Panc1 (cell line): ENCODE results near the gene SNRNP70. TPM values are rescaled to one million over a fixed set of nuclear protein-coding genes. Genes with fewer than 3 reads are reported as not detected.
A peak's percentile ranks its signal among the peaks of the same experiment; 100 is the strongest.
"Not testable (repeated sequence)": the region's sequence is repeated elsewhere in the genome, so short reads cannot be mapped to it uniquely, and the experiment has no call there.

Source experiments
- ATAC-seq: fragments of 200-7000 bp; cut with Tn5 transposase; 2 replicates; pipeline ENCODE4 v1.9.1; 2020; ENCODE audit warnings: mild to moderate bottlenecking, moderate library complexity
- BruUV-seq: library from RNA; stranded (reverse); fragments of 400-500 nt; replicated peaks from 2 replicates; lab custom pipeline; 2021; lab: Mats Ljungman, UMichigan
- CTCF ChIA-PET: fragments of 300-600 bp; sonication (Branson Sonifier 250); formaldehyde crosslinking; loops from one replicate; lab custom pipeline; 2022; ENCODE audit warnings: antibody characterized with exemption; lab: Charles Lee
- POLR2A ChIA-PET: fragments of 300-600 bp; sonication (Branson Sonifier 250); formaldehyde crosslinking; loops from one replicate; lab custom pipeline; 2022; ENCODE audit warnings: antibody characterized with exemption; lab: Charles Lee
- DNase-seq: peaks from one replicate; pipeline ENCODE4 v3.0.0-alpha.2; 2010; ENCODE audit warnings: low read depth, low spot score
- H3K27ac ChIP-seq: 2 replicates; pipeline ENCODE4 v1.5.1; 2011; ENCODE audit warnings: mild to moderate bottlenecking, low read length, inconsistent platforms
- H3K27me3 ChIP-seq: fragments of 200-500 bp; sonication (Bioruptor generic); 2 replicates; pipeline ENCODE4 v1.6.0; 2014; ENCODE audit warnings: low read length, inconsistent platforms; ENCODE audit not compliant: control insufficient read depth, insufficient read depth
- H3K36me3 ChIP-seq: fragments of 200-500 bp; sonication (Bioruptor generic); 2 replicates; pipeline ENCODE4 v1.5.1; 2014; ENCODE audit warnings: inconsistent platforms, mild to moderate bottlenecking, low read length, moderate library complexity; ENCODE audit not compliant: control insufficient read depth, insufficient read depth
- H3K4me1 ChIP-seq: 2 replicates; pipeline ENCODE4 v1.5.1; 2011; ENCODE audit warnings: inconsistent platforms, mild to moderate bottlenecking, low read length, moderate library complexity; ENCODE audit not compliant: control insufficient read depth, insufficient read depth
- H3K4me3 ChIP-seq, 2 experiments: 2 replicates each; pipeline ENCODE4 v1.5.1; 2011 to 2012; ENCODE audit warnings: low read depth in 2 of 2, low read length in 2 of 2, mild to moderate bottlenecking in 2 of 2, inconsistent platforms in 1 of 2, moderate library complexity in 1 of 2
- H3K9me3 ChIP-seq: fragments of 200-500 bp; sonication (Bioruptor generic); 2 replicates; pipeline ENCODE4 v1.5.1; 2014; ENCODE audit warnings: low read depth, mild to moderate bottlenecking, inconsistent platforms, low read length, moderate library complexity; ENCODE audit not compliant: control insufficient read depth, insufficient read depth
- CTCF ChIP-seq: fragments of 450-650 bp; IDR thresholded peaks from 2 replicates; pipeline ENCODE4 v1.5.1; 2017; ENCODE audit warnings: mild to moderate bottlenecking
- POLR2AphosphoS5 ChIP-seq: IDR thresholded peaks from 2 replicates; pipeline ENCODE4 v1.6.1; 2012; ENCODE audit warnings: mild to moderate bottlenecking, low read depth, low read length, moderate library complexity
- REST ChIP-seq, 2 experiments: IDR thresholded peaks; 2 replicates each; pipeline ENCODE4 v1.6.1; 2011 to 2012; ENCODE audit warnings: low read depth in 2 of 2, control low read depth in 1 of 2, low read length in 1 of 2, mild to moderate bottlenecking in 1 of 2, moderate library complexity in 1 of 2; ENCODE audit not compliant: insufficient read depth in 1 of 2
- SIN3A ChIP-seq: IDR thresholded peaks from 2 replicates; pipeline ENCODE4 v1.6.1; 2012; ENCODE audit warnings: low read depth, mild to moderate bottlenecking, low read length, moderate library complexity, borderline replicate concordance; ENCODE audit not compliant: insufficient read depth
- TCF7L2 ChIP-seq: IDR thresholded peaks from 2 replicates; pipeline ENCODE4 v1.6.1; 2011; ENCODE audit warnings: mild to moderate bottlenecking, low read depth, low read length, inconsistent platforms
- in situ Hi-C: cut with HindIII; loops from 2 replicates; pipeline ENCODE4 v1.10.0; 2016; ENCODE audit warnings: low sequenced_read_pairs, low pct_unique_long_range_greater_than_20kb
- intact Hi-C: fragments of 100-400 bp; cut with micrococcal nuclease; formaldehyde crosslinking; loops from one replicate; pipeline ENCODE4 v1.10.0; 2022; ENCODE audit not compliant: unreplicated experiment
- total RNA-seq: library from RNA; stranded (reverse); gene quantifications from one replicate; pipeline ENCODE4 v1.2.1, GENCODE V29; 2021; ENCODE audit not compliant: unreplicated experiment

Gene SNRNP70
- total RNA-seq, 1 experiment from 2014 or later, result 180 TPM

- intact Hi-C loops, H3K4me3 ChIP-seq, DNase-seq, H3K36me3 ChIP-seq, H3K9me3 ChIP-seq, BruUV-seq, in situ Hi-C loops, CTCF ChIA-PET, H3K4me1 ChIP-seq, POLR2A ChIA-PET, H3K27me3 ChIP-seq, H3K27ac ChIP-seq: not testable (repeated sequence)
- ATAC-seq, result peak; percentile 92
Observed at GRCh38 chr19:49038557-49039276, 46.5 kb upstream of the SNRNP70 start.

GRCh38 chr19:49039736-49040135, 45.5 kb upstream of the SNRNP70 start:
- H3K27me3 ChIP-seq, H3K9me3 ChIP-seq, ATAC-seq, DNase-seq, BruUV-seq, H3K36me3 ChIP-seq, intact Hi-C loops, H3K4me1 ChIP-seq, in situ Hi-C loops, H3K4me3 ChIP-seq, POLR2A ChIA-PET, H3K27ac ChIP-seq: not testable (repeated sequence)
- CTCF ChIA-PET, result interaction anchor here (0.6 kb wide), 2 partner anchors 233 to 681 kb away, joined by 4 to 11 read pairs; no protein-coding TSS in a partner anchor

GRCh38 chr19:49042177-49042576, 43.1 kb upstream of the SNRNP70 start:
- Histone ChIP-seq H3K36me3 (no peaks in the 10 kb centered on the region), H3K4me1 (no peaks in the 10 kb centered on the region), H3K9me3 (no peaks in the 10 kb centered on the region), H3K27me3 (no peaks in the 10 kb centered on the region), H3K4me3 (no peak overlapping the region), H3K27ac (no peak overlapping the region)
- TF ChIP-seq SIN3A (no peak), REST (IDR thresholded peaks at IDR 0.05; ENCODE audit: insufficient read depth in 1 of 2, low read depth in 2 of 2, low read length in 1 of 2) (no peak), CTCF (no peak), TCF7L2 (no peak), POLR2AphosphoS5 (no peak)
- no peak for ATAC-seq
- in situ Hi-C loops, result no loop called here
- BruUV-seq, result no TSS peak
- intact Hi-C loops, result no loop called here
- POLR2A ChIA-PET, result no interaction called here
- CTCF ChIA-PET, result no interaction called here
- no peak for DNase-seq

- intact Hi-C loops, H3K36me3 ChIP-seq, POLR2A ChIA-PET, ATAC-seq, H3K27me3 ChIP-seq, H3K27ac ChIP-seq, CTCF ChIA-PET, H3K9me3 ChIP-seq, H3K4me1 ChIP-seq, DNase-seq, in situ Hi-C loops, H3K4me3 ChIP-seq, BruUV-seq: not testable (repeated sequence)
Observed at GRCh38 chr19:49042666-49043065, 42.6 kb upstream of the SNRNP70 start.

DNA sequence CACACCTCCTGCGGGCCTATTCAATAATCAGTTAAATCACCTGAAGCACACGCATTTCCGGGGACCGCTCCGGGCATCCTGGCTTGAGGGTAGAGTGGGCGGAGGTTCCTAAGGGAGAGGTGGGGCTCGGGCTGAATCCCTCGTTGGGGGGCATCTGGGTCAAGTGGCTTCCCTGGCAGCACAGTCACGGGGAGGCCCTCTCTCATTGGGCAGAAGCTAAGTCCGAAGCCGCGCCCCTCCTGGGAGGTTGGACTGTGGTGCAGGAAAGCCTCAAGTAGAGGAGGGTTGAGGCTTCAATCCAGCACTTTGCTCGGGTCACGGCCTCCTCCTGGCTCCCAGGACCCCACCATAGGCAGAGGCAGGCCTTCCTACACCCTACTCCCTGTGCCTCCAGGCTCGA, 41.7 kb upstream of the SNRNP70 start, which contains the start of gene CGB5:
TSS of gene CGB5 (plus strand) at position 301 of the 400 bp plus-strand sequence. CDS start 362 bp downstream, outside the sequence.
- in situ Hi-C loops, DNase-seq, POLR2A ChIA-PET, intact Hi-C loops, H3K4me3 ChIP-seq, H3K27me3 ChIP-seq, H3K9me3 ChIP-seq, H3K4me1 ChIP-seq, ATAC-seq, BruUV-seq, H3K36me3 ChIP-seq, CTCF ChIA-PET, H3K27ac ChIP-seq: not testable (repeated sequence)
